Sigmoid colon (tissue), 3 donors: ENCODE measurements around the gene CASZ1.

Source experiments
- POLR2A ChIP-seq, 2 donors: fragments of 450-650 bp; IDR thresholded peaks; one replicate each; pipeline ENCODE4 v1.6.1; 2016; ENCODE audit warnings: antibody characterized with exemption in 2 of 2, mild to moderate bottlenecking in 2 of 2, moderate library complexity in 2 of 2
- TF ChIP-seq, protein P1 (sequence below), 4 experiments: fragments of 450-650 bp in 3 of 4; fragments of 200-600 bp in 1 of 4; IDR thresholded peaks; one replicate each; pipeline ENCODE4 v1.5.1; 2016 to 2019; ENCODE audit warnings: antibody characterized with exemption in 4 of 4, mild to moderate bottlenecking in 3 of 4, moderate library complexity in 2 of 4

DNA sequence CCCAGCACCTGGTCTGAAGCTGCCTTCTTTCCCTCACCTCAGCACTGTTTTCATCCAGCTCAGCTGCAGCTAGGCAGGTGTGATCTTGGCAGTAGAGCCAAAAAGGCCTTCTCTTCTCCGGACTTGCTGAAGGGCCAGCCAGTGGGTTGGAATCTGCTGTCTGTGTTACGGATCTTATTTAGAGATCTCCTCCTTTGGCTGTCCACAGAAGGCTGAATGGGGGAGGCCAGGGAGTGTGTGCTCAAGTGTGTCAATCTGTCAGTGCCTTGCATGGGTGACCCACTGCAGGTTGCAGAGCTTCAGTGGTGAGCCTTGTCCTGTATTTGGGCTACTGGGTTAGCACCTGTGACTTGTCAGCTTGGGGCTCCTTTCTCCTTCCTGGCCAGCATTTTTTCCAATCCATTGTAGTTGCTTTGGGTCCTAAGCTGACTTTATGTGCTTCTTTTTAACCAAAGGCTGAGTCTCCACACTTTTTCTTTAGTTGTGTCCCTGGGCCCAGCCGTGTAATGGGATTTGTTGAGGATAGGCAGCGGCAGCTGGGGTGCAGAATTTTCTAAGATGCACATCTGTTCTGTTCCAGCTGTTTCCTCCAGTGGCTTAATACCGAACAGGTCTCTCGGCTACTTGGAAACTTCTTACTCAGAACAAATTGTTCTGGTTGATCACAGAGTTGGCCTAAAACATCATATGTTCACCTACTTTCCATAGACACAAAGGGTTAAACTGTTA lies 194.9 kb downstream of the CASZ1 start:
- TF ChIP-seq, protein P1, sequence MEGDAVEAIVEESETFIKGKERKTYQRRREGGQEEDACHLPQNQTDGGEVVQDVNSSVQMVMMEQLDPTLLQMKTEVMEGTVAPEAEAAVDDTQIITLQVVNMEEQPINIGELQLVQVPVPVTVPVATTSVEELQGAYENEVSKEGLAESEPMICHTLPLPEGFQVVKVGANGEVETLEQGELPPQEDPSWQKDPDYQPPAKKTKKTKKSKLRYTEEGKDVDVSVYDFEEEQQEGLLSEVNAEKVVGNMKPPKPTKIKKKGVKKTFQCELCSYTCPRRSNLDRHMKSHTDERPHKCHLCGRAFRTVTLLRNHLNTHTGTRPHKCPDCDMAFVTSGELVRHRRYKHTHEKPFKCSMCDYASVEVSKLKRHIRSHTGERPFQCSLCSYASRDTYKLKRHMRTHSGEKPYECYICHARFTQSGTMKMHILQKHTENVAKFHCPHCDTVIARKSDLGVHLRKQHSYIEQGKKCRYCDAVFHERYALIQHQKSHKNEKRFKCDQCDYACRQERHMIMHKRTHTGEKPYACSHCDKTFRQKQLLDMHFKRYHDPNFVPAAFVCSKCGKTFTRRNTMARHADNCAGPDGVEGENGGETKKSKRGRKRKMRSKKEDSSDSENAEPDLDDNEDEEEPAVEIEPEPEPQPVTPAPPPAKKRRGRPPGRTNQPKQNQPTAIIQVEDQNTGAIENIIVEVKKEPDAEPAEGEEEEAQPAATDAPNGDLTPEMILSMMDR (IDR thresholded peaks at IDR 0.05) = no peak
- no peak for TF ChIP-seq POLR2A (IDR thresholded peaks at IDR 0.05)
